GM18498 (cell line): ENCODE data around the gene DOK5.
A peak's percentile ranks its signal among the peaks of the same experiment; 100 is the strongest.

Experiments
- ATAC-seq: cut with Tn5 transposase; IDR thresholded peaks from one replicate; pipeline ENCODE4 v1.9.1; 2021; ENCODE audit warnings: mild to moderate bottlenecking, moderate library complexity; ENCODE audit not compliant: unreplicated experiment

DOK5 gene

DNA sequence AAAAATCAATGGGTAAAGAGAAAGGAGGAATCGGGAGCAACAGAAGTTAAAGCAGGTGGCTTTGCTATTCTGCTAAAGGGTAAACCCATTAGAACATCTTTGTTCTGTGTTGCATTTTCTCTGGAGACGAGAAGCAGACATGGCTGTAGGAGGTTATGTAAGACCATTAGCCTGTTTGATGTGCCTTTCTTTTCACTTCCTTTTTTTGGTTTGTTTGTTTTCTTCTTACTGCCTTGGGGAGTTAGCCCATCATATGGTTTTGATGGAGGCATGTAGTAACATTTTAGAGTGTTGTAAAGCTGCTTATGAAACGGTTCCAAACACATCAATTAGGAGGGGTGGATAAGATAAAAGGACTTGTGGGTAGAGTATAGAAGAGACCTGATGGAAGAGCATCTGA is 131.0 kb downstream of the DOK5 start:
- ATAC-seq = peak; percentile 58

DNA sequence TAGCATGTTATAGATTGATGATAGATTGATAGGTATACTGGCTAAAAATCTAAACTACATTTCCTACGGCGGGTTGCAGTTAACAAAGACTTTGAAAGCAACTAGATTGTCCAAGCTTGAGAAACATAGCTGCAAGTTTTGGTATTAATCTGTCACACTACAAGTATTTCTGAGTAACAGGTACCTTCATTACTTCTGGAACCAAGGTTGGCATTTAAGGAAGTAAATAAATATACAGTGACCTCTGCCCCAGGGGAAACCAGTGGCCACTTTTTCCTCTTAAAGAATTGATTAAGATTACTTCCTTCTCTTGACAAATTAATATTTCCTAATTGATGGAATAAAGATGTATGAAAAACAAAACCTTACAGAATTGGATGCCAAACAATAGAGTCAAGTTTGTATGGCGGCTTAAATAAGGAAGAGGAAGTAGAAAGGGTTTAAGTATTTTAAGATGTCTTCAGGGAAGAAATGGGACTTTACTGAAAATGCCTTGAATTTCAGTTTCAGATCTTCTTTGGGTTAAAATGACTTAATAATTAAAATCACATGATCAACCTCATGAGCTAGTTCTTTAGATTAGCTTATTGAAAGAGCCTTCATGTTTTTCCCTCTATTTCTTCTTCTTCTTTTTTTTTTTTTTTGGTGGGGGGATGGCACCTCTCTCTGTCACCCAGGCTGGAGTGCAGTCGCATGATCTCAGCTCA is 132.8 kb downstream of the DOK5 start:
- ATAC-seq = no peak

- no peak for ATAC-seq
Measured at GRCh38 chr20:54608943-54609342, 133.6 kb downstream of the DOK5 start.

DNA sequence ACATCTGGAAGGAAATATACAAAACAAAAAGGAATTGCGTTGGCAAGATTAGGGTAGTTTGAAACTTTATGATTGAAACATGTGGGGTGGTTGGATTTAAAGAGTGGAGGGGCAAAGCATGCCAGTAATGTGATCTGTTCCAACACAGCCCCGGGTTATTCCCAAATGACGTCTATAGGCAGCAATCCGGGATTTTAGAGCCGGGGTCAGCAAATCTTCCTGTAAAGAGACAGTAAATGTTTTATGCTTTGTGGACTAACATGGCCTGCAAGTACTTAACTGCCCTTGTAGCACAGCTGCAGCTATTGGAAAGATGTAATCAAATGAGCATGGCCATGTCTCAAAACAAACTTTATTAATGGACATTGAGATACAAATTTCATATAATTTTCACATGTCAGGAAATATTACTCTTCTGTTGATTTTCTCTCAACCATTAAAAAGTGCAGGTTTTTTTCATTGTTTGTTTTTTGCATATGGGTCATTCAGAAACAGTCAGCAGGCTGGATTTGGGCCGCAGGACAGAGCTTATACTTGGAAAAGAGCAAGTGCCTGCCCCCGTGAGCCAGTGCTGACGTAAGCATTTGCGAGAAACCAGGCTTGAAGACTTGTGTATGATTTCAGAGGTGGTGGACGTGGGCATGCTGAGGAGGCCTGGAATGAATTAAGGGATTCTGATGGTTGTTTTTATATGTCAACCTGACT is 136.5 kb downstream of the DOK5 start:
- no peak for ATAC-seq

- no peak for ATAC-seq
Measured at GRCh38 chr20:54618412-54618811, 143.0 kb downstream of the DOK5 start.

GRCh38 chr20:54619181-54619580 is 143.8 kb downstream of the DOK5 start:
- no peak for ATAC-seq

- ATAC-seq = no peak
Measured at GRCh38 chr20:54619682-54620081, 144.3 kb downstream of the DOK5 start.

GRCh38 chr20:54620611-54621010 is 145.2 kb downstream of the DOK5 start:
- ATAC-seq = no peak

DNA sequence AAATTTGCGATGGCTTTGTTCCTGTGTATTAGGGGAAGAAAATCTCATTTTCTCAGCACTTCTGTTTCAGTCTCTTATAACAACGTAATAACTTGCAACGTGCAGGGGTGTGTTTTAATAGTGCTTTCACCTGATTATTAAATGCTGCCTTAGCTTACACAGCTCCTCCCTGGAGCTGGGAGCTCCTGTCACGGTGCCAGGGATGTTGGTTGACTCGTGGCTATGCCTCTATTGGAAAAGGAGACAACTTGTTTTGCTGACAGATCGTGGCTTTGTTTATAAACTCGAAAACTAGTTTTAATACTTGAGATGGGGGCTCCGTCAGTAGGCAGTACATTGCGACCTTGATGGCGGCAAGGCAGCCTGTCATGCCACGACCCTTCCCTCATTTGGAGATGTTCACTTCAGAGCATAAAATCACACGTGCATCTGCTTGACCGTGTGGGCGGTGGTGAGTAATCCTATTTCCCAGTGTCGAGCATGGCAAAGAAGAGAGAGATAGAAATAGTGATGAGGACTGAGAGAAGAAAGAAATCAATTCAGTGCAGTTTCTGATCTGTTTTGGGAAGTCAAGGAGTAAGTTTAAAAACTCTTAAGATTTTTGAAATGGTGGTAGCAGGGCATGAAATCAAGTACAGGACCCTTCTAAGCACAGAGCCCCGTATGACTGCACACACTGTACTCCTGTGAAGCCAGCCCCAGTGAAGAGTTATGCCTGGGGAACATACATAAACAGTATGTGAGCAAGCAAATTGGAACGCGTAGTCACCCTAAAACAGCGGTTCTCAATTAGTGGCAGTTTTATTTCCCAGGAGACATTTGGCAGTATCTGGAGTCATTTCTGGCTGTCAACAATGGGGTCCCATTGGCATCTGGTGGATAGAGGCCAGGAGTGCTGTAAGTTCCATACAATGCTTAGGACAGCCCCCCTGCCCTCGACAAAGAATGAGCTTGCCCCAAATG is 147.2 kb downstream of the DOK5 start:
- no peak for ATAC-seq

GRCh38 chr20:54623991-54624569 is 148.7 kb downstream of the DOK5 start:
- no peak for ATAC-seq

- no peak for ATAC-seq
Measured at GRCh38 chr20:54624706-54625390, 149.5 kb downstream of the DOK5 start.

GRCh38 chr20:54625497-54625896 is 150.1 kb downstream of the DOK5 start:
- no peak for ATAC-seq

DNA sequence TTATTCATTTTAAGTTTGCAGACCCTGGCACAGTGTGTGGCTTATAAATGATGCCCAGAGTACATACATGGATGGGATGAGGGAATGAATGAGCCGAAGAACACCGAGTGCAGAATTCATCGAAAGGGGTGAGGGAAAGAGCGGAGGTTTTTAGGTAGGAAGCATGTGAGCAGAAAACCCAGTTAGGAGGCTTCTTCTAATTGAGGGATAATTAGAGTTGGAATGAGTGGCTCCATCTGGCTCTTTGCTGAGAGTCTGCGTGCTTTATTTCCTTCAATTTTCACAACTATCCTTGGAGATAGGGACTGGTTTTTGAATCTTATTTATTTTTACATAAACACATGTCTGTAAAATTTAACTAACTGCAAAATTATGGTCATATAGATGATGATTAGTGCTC is 150.7 kb downstream of the DOK5 start:
- no peak for ATAC-seq

DNA sequence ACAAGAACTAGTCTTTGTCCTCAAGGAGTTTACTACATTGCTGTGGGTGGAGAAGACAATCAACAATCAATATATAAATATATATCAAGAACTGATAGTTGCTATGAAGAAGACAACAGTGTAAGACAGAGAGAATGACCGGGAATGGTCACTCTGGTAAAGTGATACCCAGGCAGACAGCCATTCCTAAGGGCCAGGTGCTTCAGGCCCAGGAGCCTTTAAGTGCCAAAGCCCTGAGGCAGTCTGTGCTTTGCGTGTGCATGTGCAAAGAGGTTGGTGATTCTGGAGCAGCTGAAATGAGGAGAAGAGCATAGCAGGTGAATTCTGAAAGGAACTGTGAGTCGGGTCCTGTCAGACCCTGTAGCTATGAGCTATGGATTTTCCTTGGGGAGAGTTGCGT is 154.2 kb downstream of the DOK5 start:
- ATAC-seq = no peak

GRCh38 chr20:54630582-54630981 is 155.2 kb downstream of the DOK5 start:
- ATAC-seq = no peak

DNA sequence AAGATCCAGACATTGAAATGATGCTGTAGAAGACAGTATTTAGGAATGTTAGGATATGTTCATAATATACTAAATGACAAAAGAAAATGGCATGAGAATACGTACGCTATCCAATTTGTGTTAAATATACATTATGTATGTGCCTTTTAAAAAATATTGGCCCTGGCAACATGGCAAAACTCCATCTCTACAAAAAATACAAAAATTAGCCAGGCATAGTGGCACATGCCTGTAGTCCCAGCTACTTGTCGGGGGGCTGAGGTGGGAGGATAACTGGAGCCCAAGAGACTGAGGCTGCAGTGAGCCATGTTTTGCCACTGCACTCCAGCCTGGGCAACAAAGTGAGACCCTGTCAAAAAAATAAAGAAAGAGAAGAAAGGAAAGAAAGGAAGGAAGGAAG is 155.7 kb downstream of the DOK5 start:
- no peak for ATAC-seq

- peak; percentile 100 for ATAC-seq
Measured at GRCh38 chr20:54633374-54634355, 158.3 kb downstream of the DOK5 start.

GRCh38 chr20:54636575-54636974 is 161.2 kb downstream of the DOK5 start:
- no peak for ATAC-seq

DNA sequence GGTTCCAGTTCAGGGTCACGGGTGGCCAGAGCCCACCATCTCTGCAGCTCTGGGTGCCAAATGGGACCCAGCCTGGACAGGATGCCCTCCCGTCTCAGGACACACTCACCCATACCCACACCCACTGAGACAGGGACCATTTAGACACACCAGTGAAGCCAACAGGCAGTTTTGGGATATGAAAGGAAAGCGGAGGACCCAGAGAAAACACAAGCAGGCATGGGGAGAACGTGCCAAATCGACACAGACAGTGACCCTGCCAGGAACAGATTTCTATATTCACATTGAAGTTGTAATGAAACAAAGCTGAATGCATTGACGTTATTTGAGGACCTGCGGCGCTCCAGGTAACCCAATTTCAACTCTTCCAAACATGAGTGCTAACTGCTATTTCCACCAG is 164.5 kb downstream of the DOK5 start:
- no peak for ATAC-seq
